Tibial nerve (tissue), 4 donors: ENCODE results near the gene RINL. TPM values are rescaled to one million over a fixed set of nuclear protein-coding genes. Genes with fewer than 3 reads are reported as not detected.

Source experiments
- DNase-seq, 2 donors: peaks; one replicate each; pipeline ENCODE4 v3.0.0-alpha.2; 2019; ENCODE audit warnings: low spot score in 2 of 2
- H3K27ac ChIP-seq, 4 donors: fragments of 200-600 bp; sonication (generic) in 3 of 4; one replicate each; pipeline ENCODE4 v1.5.1; 2017 to 2019; ENCODE audit warnings: mild to moderate bottlenecking in 1 of 4
- H3K27me3 ChIP-seq, 2 donors: fragments of 200-600 bp; sonication (generic) in 1 of 2; one replicate each; pipeline versions ENCODE4 v1.5.1 to v1.6.0; 2017 to 2019
- H3K36me3 ChIP-seq, 3 donors: fragments of 200-600 bp; sonication (generic); one replicate each; pipeline ENCODE4 v1.5.1; 2018 to 2019
- H3K4me1 ChIP-seq, 4 donors: fragments of 200-600 bp; sonication (generic) in 3 of 4; one replicate each; pipeline ENCODE4 v1.5.1; 2017 to 2019
- H3K4me3 ChIP-seq, 4 donors: fragments of 200-600 bp; sonication (generic) in 3 of 4; one replicate each; pipeline ENCODE4 v1.5.1; 2017 to 2019; ENCODE audit warnings: mild to moderate bottlenecking in 1 of 4, moderate library complexity in 1 of 4
- H3K9me3 ChIP-seq, 4 donors: fragments of 200-600 bp; sonication (generic) in 3 of 4; one replicate each; pipeline ENCODE4 v1.5.1; 2017 to 2019
- EP300 ChIP-seq, 2 donors: sonication (generic); formaldehyde crosslinking; IDR thresholded peaks; one replicate each; pipeline ENCODE4 v1.6.1; 2017; ENCODE audit warnings: antibody characterized with exemption in 2 of 2, mild to moderate bottlenecking in 1 of 2
- POLR2A ChIP-seq, 2 donors: fragments of 450-650 bp; IDR thresholded peaks; one replicate each; pipeline ENCODE4 v1.6.1; 2017; ENCODE audit warnings: antibody characterized with exemption in 2 of 2, mild to moderate bottlenecking in 2 of 2, moderate library complexity in 2 of 2
- WGBS, 2 donors: methylation state at CpG; one replicate each; pipeline ENCODE4 v1.1.5; 2018; 5-methylcytosine and 5-hydroxymethylcytosine counted together
- total RNA-seq, 4 donors: library from RNA; depleted of rRNA; stranded (reverse); fragments of >200 nt; gene quantifications; one replicate each; pipeline ENCODE4 v1.1.0, GENCODE V29; 2016
- TF ChIP-seq, protein P1 (sequence below), 5 experiments: fragments of 200-600 bp in 3 of 5; fragments of 450-650 bp in 2 of 5; sonication (generic) in 3 of 5; IDR thresholded peaks; one replicate each; pipeline ENCODE4 v1.5.1; 2016 to 2019; ENCODE audit warnings: antibody characterized with exemption in 5 of 5, mild to moderate bottlenecking in 3 of 5, moderate library complexity in 2 of 5

Gene RINL
- total RNA-seq, 4 donors from 2014 or later, result 8.4 to 28.8 (median 11.6) TPM

DNA sequence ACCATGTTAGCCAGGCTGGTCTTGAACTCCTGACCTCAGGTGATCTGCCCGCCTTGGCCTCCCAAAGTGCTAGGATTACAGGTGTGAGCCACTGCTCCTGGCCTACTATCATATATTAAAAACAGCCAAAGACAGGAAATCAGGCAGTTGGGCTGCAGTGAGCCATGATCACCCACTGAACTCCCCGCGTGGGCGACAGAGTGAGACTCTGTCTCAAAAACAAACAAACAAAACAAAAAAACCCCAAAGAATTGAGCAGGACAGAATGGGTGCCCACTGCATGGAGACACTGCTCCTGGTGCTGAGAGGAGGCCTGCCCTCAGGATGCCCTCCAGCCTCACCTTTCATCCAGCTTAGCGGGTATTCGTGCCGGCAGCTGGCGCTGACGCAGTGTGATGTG lies 5.2 kb upstream of the RINL start:
- no peaks in the 10 kb centered on the region for H3K27me3 ChIP-seq
- TF ChIP-seq POLR2A (IDR thresholded peaks at IDR 0.05) (no peak), EP300 (IDR thresholded peaks at IDR 0.05) (no peak)
- TF ChIP-seq, protein P1, sequence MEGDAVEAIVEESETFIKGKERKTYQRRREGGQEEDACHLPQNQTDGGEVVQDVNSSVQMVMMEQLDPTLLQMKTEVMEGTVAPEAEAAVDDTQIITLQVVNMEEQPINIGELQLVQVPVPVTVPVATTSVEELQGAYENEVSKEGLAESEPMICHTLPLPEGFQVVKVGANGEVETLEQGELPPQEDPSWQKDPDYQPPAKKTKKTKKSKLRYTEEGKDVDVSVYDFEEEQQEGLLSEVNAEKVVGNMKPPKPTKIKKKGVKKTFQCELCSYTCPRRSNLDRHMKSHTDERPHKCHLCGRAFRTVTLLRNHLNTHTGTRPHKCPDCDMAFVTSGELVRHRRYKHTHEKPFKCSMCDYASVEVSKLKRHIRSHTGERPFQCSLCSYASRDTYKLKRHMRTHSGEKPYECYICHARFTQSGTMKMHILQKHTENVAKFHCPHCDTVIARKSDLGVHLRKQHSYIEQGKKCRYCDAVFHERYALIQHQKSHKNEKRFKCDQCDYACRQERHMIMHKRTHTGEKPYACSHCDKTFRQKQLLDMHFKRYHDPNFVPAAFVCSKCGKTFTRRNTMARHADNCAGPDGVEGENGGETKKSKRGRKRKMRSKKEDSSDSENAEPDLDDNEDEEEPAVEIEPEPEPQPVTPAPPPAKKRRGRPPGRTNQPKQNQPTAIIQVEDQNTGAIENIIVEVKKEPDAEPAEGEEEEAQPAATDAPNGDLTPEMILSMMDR (IDR thresholded peaks at IDR 0.05), result no peak
- peaks cover 0 to 9% (median 3%) of the 10 kb centered on the region in 4 donors for H3K4me1 ChIP-seq
- H3K4me3 ChIP-seq, result no peak overlapping the region
- DNase-seq, result no peak
- H3K36me3 ChIP-seq, result peaks cover 0 to 96% (median 12%) of the 10 kb centered on the region in 3 donors
- 86 to 94% methylated on average over 9 of the region's 9 CpGs for WGBS, 2 donors
- no peak overlapping the region for H3K27ac ChIP-seq
- no peaks in the 10 kb centered on the region for H3K9me3 ChIP-seq

DNA sequence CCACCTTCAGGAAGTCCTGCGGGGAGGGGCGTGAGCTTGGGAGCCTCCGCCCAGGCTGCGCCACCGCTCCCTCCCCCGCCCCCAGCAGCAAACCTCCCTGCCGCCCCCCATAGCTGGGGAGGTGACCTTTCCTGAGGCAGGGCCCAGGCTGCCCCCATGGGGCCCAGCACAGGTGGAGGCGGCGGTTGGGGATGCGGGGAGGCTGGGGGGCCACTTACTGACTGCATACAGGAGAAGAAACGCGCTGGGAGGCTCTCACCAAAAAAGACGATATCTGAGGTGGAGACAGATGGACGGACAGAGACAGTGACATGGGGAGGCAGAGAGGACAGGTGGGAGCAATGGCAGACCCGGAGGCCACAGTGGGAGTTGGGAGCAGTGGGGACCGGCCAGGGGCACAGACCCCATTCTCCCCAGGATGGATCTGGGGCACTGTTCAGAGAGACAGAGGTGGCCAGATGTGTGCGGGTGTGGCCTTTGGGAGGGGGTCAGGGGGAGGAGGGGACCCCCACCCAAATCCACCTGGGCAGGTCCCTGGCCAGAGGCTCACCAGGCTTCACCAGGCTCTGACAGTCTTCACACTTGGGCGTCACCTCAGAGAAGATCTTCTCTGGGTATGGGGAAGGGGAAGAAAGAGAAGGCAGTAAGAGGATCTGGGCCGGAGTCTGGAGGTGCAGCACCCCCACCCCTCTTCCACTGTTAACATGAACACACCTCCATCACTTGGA lies 3.0 kb upstream of the RINL start:
- no peak overlapping the region for H3K4me3 ChIP-seq
- WGBS, 2 donors, result 89 to 90% methylated on average over 19 of the region's 19 CpGs
- H3K27me3 ChIP-seq, result no peaks in the 10 kb centered on the region
- DNase-seq, result no peak
- no peaks in the 10 kb centered on the region for H3K9me3 ChIP-seq
- no peak overlapping the region for H3K27ac ChIP-seq
- peaks cover 0 to 75% (median 12%) of the 10 kb centered on the region in 3 donors for H3K36me3 ChIP-seq
- TF ChIP-seq POLR2A (IDR thresholded peaks at IDR 0.05) (no peak), EP300 (IDR thresholded peaks at IDR 0.05) (no peak)
- TF ChIP-seq, protein P1 (IDR thresholded peaks at IDR 0.05), result no peak
- H3K4me1 ChIP-seq, result peaks cover 0 to 17% (median 7%) of the 10 kb centered on the region in 4 donors

DNA sequence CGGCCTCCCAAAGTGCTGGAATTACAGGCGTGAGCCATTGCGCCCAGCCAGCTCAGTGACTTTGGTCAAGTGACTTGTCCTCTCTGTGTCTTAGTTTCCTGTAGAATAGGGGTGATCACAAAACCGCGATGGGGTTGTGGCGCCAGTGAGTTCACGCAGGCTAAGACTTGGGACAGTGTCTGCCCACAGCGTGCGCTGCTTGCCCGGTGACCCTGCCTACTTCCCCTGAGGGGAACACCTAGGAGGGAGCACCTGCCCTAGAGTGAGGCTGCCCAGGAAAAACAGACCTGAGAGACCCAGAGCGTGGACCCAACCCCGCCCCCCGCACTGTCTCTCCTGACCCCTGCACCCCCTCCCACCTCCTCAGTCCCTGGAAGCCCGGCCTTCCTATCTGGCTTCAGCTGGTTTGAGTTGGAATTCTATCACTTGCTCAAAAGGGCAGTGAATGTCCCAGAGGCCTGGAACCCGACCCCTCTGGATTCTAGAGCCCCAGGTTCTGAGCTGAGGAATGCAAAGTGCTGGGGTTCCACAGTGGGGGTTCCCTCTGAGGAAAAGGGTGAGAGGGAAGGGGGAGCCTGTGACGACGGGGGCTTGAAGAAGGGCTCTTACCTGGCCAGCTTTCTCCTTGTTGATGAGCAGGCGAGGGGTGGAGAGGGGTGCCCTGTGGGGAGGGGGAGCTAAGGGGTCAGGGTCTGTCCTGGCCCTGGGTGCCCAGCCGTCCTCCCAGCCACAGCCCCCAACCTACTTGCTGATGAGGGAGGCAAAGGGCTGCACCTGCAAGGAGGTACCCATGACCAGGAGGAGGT lies 2.2 kb upstream of the RINL start:
- TF ChIP-seq EP300 (IDR thresholded peaks at IDR 0.05) (no peak), POLR2A (IDR thresholded peaks at IDR 0.05) (no peak)
- TF ChIP-seq, protein P1 (IDR thresholded peaks at IDR 0.05), result no peak

GRCh38 chr19:38879400-38879751 lies 1.3 kb upstream of the RINL start:
- H3K4me1 ChIP-seq, result peaks cover 0 to 17% (median 7%) of the 10 kb centered on the region in 4 donors
- TF ChIP-seq POLR2A (IDR thresholded peaks at IDR 0.05) (no peak), EP300 (IDR thresholded peaks at IDR 0.05) (no peak)
- TF ChIP-seq, protein P1 (IDR thresholded peaks at IDR 0.05), result no peak
- H3K9me3 ChIP-seq, result no peaks in the 10 kb centered on the region
- no peaks in the 10 kb centered on the region for H3K27me3 ChIP-seq
- 87 to 88% methylated on average over 11 of the region's 11 CpGs for WGBS, 2 donors
- no peak for DNase-seq
- peaks cover 0 to 59% (median 12%) of the 10 kb centered on the region in 3 donors for H3K36me3 ChIP-seq
- peak overlapping the region in 1 of 4 donors; percentile 90 for H3K27ac ChIP-seq
- no peak overlapping the region for H3K4me3 ChIP-seq

More for the DNA sequence above, 2.2 kb upstream of the RINL start:
- H3K4me3 ChIP-seq, result no peak overlapping the region
- no peak overlapping the region for H3K27ac ChIP-seq
- no peaks in the 10 kb centered on the region for H3K27me3 ChIP-seq
- no peak for DNase-seq
- WGBS, 2 donors, result 90 to 91% methylated on average over 12 to 19 of the region's 19 CpGs
- H3K9me3 ChIP-seq, result no peaks in the 10 kb centered on the region
- H3K4me1 ChIP-seq, result peaks cover 0 to 17% (median 7%) of the 10 kb centered on the region in 4 donors
- peaks cover 0 to 68% (median 12%) of the 10 kb centered on the region in 3 donors for H3K36me3 ChIP-seq
